IMR-90 (cell line): Measurements from ENCODE around the gene CACNA1G. TPM values are rescaled to one million over a fixed set of nuclear protein-coding genes. Genes with fewer than 3 reads are reported as not detected.

Source experiments
- ATAC-seq: fragments of 200-7000 bp; cut with Tn5 transposase; 2 replicates; pipeline ENCODE4 v1.9.1; 2020; ENCODE audit warnings: low read depth, mild to moderate bottlenecking, moderate library complexity
- BruUV-seq: library from RNA; stranded (reverse); fragments of 400-500 nt; replicated peaks from 2 replicates; lab custom pipeline; 2021; lab: Mats Ljungman, UMichigan
- CTCF ChIA-PET: fragments of 300-600 bp; formaldehyde crosslinking; extraction: SDS; loops from one replicate; lab custom pipeline; 2021; ENCODE audit warnings: antibody characterized with exemption; lab: Yijun Ruan, JAX
- POLR2A ChIA-PET: fragments of 300-600 bp; sonication (Branson Sonifier 250); formaldehyde crosslinking; loops from one replicate; lab custom pipeline; 2022; ENCODE audit warnings: antibody characterized with exemption; ENCODE audit not compliant: unreplicated experiment; lab: Charles Lee
- DNase-seq: peaks from one replicate; pipeline ENCODE4 v3.0.0; 2013
- H2AFZ ChIP-seq: replicated peaks from 2 replicates; pipeline ENCODE3; 2013; ENCODE audit warnings: low read length, mild to moderate bottlenecking; ENCODE audit not compliant: poor library complexity
- H2AK5ac ChIP-seq: 2 replicates; pipeline ENCODE4 v1.6.1; 2013; ENCODE audit warnings: low read depth, low read length, inconsistent platforms
- H2AK9ac ChIP-seq: replicated peaks from 2 replicates; pipeline ENCODE3; 2013; ENCODE audit warnings: mild to moderate bottlenecking, low read depth, low read length, moderate library complexity; ENCODE audit not compliant: poor library complexity
- H2BK120ac ChIP-seq: 2 replicates; pipeline ENCODE4 v1.6.1; 2013; ENCODE audit warnings: low read depth, low read length, inconsistent platforms
- H2BK15ac ChIP-seq: 3 replicates; pipeline ENCODE4 v1.6.1; 2013; ENCODE audit warnings: low read depth, low read length, inconsistent platforms
- H2BK20ac ChIP-seq: 2 replicates; pipeline ENCODE4 v1.6.1; 2013; ENCODE audit warnings: low read depth, mild to moderate bottlenecking, inconsistent platforms, low read length, moderate library complexity
- H2BK5ac ChIP-seq: 2 replicates; pipeline ENCODE4 v1.6.1; 2013; ENCODE audit warnings: mild to moderate bottlenecking, low read depth, low read length, inconsistent platforms; ENCODE audit not compliant: poor library complexity, severe bottlenecking
- H3K14ac ChIP-seq: replicated peaks from 2 replicates; pipeline ENCODE4 v1.6.1; 2013; ENCODE audit warnings: low read depth, low read length, inconsistent platforms
- H3K18ac ChIP-seq: 2 replicates; pipeline ENCODE4 v1.6.1; 2013; ENCODE audit warnings: low read depth, low read length, control low read depth
- H3K23ac ChIP-seq: 2 replicates; pipeline ENCODE4 v1.6.1; 2013; ENCODE audit warnings: low read depth, low read length, inconsistent platforms
- H3K27ac ChIP-seq: 2 replicates; pipeline ENCODE4 v1.5.1; 2013; ENCODE audit warnings: mild to moderate bottlenecking, control low read depth, low read length; ENCODE audit not compliant: insufficient read depth
- H3K27me3 ChIP-seq: 2 replicates; pipeline ENCODE4 v1.6.1; 2013; ENCODE audit warnings: low read length; ENCODE audit not compliant: control insufficient read depth, insufficient read depth
- H3K36me3 ChIP-seq: 2 replicates; pipeline ENCODE4 v1.6.1; 2013; ENCODE audit warnings: low read length, mixed read lengths; ENCODE audit not compliant: control insufficient read depth, insufficient read depth
- H3K4ac ChIP-seq: 2 replicates; pipeline ENCODE4 v1.6.1; 2013; ENCODE audit warnings: low read depth, low read length, inconsistent platforms
- H3K4me1 ChIP-seq: 2 replicates; pipeline ENCODE4 v1.6.1; 2013; ENCODE audit warnings: low read length, mixed read lengths; ENCODE audit not compliant: control insufficient read depth, insufficient read depth
- H3K4me2 ChIP-seq: 2 replicates; pipeline ENCODE4 v1.6.1; 2013; ENCODE audit warnings: low read depth, mild to moderate bottlenecking, control low read depth, low read length, moderate library complexity
- H3K4me3 ChIP-seq: 2 replicates; pipeline ENCODE4 v1.5.1; 2013; ENCODE audit warnings: low read depth, mild to moderate bottlenecking, control low read depth, low read length, moderate library complexity; ENCODE audit not compliant: insufficient read depth
- H3K56ac ChIP-seq: 2 replicates; pipeline ENCODE4 v1.6.1; 2013; ENCODE audit warnings: low read length, inconsistent platforms; ENCODE audit not compliant: insufficient read depth; ENCODE audit errors: extremely low read depth
- H3K79me1 ChIP-seq, 2 experiments: 2 replicates each; pipeline ENCODE4 v1.6.1; 2013; ENCODE audit warnings: low read length in 2 of 2, inconsistent platforms in 1 of 2, low read depth in 1 of 2
- H3K9ac ChIP-seq: 2 replicates; pipeline ENCODE4 v1.6.1; 2013; ENCODE audit warnings: low read depth, low read length, control low read depth
- H3K9me1 ChIP-seq: 2 replicates; pipeline ENCODE4 v1.6.1; 2013; ENCODE audit warnings: low read length, inconsistent platforms; ENCODE audit not compliant: insufficient read depth
- H3K9me3 ChIP-seq: 2 replicates; pipeline ENCODE4 v1.6.1; 2013; ENCODE audit warnings: low read length; ENCODE audit not compliant: control insufficient read depth, insufficient read depth
- H4K20me1 ChIP-seq: 2 replicates; pipeline ENCODE4 v1.6.1; 2013; ENCODE audit warnings: low read length, inconsistent platforms; ENCODE audit not compliant: insufficient read depth
- H4K5ac ChIP-seq: 2 replicates; pipeline ENCODE4 v1.6.1; 2013; ENCODE audit warnings: mild to moderate bottlenecking, low read depth, low read length, control low read depth
- H4K8ac ChIP-seq, 2 experiments: 2 replicates each; pipeline ENCODE4 v1.6.1; 2013; ENCODE audit warnings: low read depth in 2 of 2, low read length in 2 of 2, control low read depth in 1 of 2, inconsistent platforms in 1 of 2
- H4K91ac ChIP-seq: 2 replicates; pipeline ENCODE4 v1.6.1; 2013; ENCODE audit warnings: low read depth, low read length, inconsistent platforms; ENCODE audit not compliant: insufficient read depth
- MXI1 ChIP-seq: IDR thresholded peaks from 2 replicates; pipeline ENCODE4 v1.6.1; 2012; ENCODE audit warnings: low read depth, mild to moderate bottlenecking, low read length, moderate library complexity, borderline replicate concordance
- NFE2L2 ChIP-seq: fragments of 150-350 bp; IDR thresholded peaks from 2 replicates; pipeline ENCODE4 v1.6.1; 2016; ENCODE audit warnings: low read depth, mild to moderate bottlenecking, low read length
- WGBS, 2 experiments: methylation state at CpG; one replicate each; pipeline versions ENCODE4 v1.1.5 to v1.1.7; 2013; ENCODE audit warnings: missing lambda C conversion rate in 2 of 2; ENCODE audit not compliant: insufficient read length in 1 of 2; ENCODE audit errors: extremely low coverage in 2 of 2; 5-methylcytosine and 5-hydroxymethylcytosine counted together
- dilution Hi-C: fragments of 300-500 bp; cut with HindIII; formaldehyde crosslinking; loops from one replicate; pipeline ENCODE4 v1.14.3; 2018; ENCODE audit warnings: low sequenced_read_pairs; ENCODE audit not compliant: unreplicated experiment
- in situ Hi-C: fragments of 300-500 bp; cut with MboI; formaldehyde crosslinking; loops from 3 replicates; pipeline ENCODE4 v1.14.3; 2019; ENCODE audit warnings: low sequenced_read_pairs, inconsistent platforms, mixed read lengths
- intact Hi-C: fragments of 100-400 bp; cut with micrococcal nuclease; formaldehyde crosslinking; loops from 2 replicates; pipeline ENCODE4 v1.10.0; 2022
- polyA plus RNA-seq, 3 experiments: library from polyadenylated mRNA; depleted of rRNA; stranded (reverse); fragments of >200 nt; gene quantifications; 2 replicates each; pipeline ENCODE4 v1.2.3, GENCODE V29; 2012; ENCODE audit warnings: low replicate concordance in 1 of 3
- total RNA-seq: library from RNA; depleted of rRNA; stranded (reverse); fragments of >200 nt; gene quantifications from 2 replicates; pipeline ENCODE4 v1.2.3, GENCODE V29; 2012

Gene CACNA1G
- total and polyA plus RNA-seq, 2 of the 4 experiments (the other 2 are of a cell fraction), result under 0.01 to 0.03 TPM

GRCh38 chr17:50593321-50593720 is 32.8 kb downstream of the CACNA1G start:
- no peak overlapping the region for H3K56ac ChIP-seq
- H4K91ac ChIP-seq, result no peak overlapping the region
- ATAC-seq (no peak), DNase-seq (no peak)
- H3K4me2 ChIP-seq, result no peak overlapping the region
- H2BK5ac ChIP-seq, result no peak overlapping the region
- TF ChIP-seq NFE2L2 (no peak), MXI1 (no peak)
- H2BK20ac ChIP-seq, result no peak overlapping the region
- no peak overlapping the region for H2AFZ ChIP-seq
- 0 out of 2 replicates have a peak, but pooled peaks cover 5% of the 10 kb centered on the region for H3K9me1 ChIP-seq
- no peak overlapping the region for H3K9ac ChIP-seq
- H3K4me3 ChIP-seq, result no peak overlapping the region
- no peak overlapping the region for H3K27ac ChIP-seq
- dilution Hi-C loops, result no loop called here
- ChIA-PET POLR2A (no interaction called here), CTCF (no interaction called here)
- WGBS, 2 experiments, result 15% methylated on average over 8 of the region's 10 CpGs; no CpG with 5 or more reads in 1 of the 2 experiments
- no peak overlapping the region for H3K4ac ChIP-seq
- intact Hi-C loops, result no loop called here
- in situ Hi-C loops, result no loop called here
- no peaks in the 10 kb centered on the region for H3K36me3 ChIP-seq
- no peaks in the 10 kb centered on the region for H4K20me1 ChIP-seq
- no peak overlapping the region for H4K5ac ChIP-seq
- H3K27me3 ChIP-seq, result peaks cover 24% of the 10 kb centered on the region; the same call in 1 of the 2 replicates
- no peaks in the 10 kb centered on the region for H3K9me3 ChIP-seq
- H4K8ac ChIP-seq, result no peak overlapping the region
- H2AK5ac ChIP-seq, result no peak overlapping the region
- BruUV-seq, result no TSS peak
- no peak overlapping the region for H3K23ac ChIP-seq
- H3K18ac ChIP-seq, result no peak overlapping the region
- no peaks in the 10 kb centered on the region for H3K79me1 ChIP-seq
- H2BK15ac ChIP-seq, result no peak overlapping the region
- H2AK9ac ChIP-seq, result no peak overlapping the region
- peaks cover 2% of the 10 kb centered on the region; the same call in 1 of the 2 replicates for H3K4me1 ChIP-seq
- no peak overlapping the region for H3K14ac ChIP-seq
- H2BK120ac ChIP-seq, result no peak overlapping the region
